ENCODE measurements around the gene PYGB. TPM values are rescaled to one million over a fixed set of nuclear protein-coding genes. Genes with fewer than 3 reads are reported as not detected.

PYGB gene
- total and polyA plus RNA-seq, 7 donors: 4.9 to 22.3 (median 9.5) TPM

GRCh38 chr20:25249198-25249931 is 1.5 kb downstream of the PYGB start:
- Histone ChIP-seq H3K4me1 (peaks cover 23% of the 10 kb centered on the region), H3K27ac (no peak overlapping the region), H3K9me3 (no peaks in the 10 kb centered on the region), H3K4me3 (peak overlapping the region; percentile 75), H3K27me3 (ENCODE audit: insufficient read depth in 3 of 3, low read length in 2 of 3) (no peaks in the 10 kb centered on the region), H3K36me3 (ENCODE audit: insufficient read depth in 1 of 2, low read depth in 1 of 2) (no peaks in the 10 kb centered on the region)
- 60 to 66% (median 60%) methylated on average over 9 of the region's 9 CpGs for WGBS, 3 donors
- TF ChIP-seq, protein P1, sequence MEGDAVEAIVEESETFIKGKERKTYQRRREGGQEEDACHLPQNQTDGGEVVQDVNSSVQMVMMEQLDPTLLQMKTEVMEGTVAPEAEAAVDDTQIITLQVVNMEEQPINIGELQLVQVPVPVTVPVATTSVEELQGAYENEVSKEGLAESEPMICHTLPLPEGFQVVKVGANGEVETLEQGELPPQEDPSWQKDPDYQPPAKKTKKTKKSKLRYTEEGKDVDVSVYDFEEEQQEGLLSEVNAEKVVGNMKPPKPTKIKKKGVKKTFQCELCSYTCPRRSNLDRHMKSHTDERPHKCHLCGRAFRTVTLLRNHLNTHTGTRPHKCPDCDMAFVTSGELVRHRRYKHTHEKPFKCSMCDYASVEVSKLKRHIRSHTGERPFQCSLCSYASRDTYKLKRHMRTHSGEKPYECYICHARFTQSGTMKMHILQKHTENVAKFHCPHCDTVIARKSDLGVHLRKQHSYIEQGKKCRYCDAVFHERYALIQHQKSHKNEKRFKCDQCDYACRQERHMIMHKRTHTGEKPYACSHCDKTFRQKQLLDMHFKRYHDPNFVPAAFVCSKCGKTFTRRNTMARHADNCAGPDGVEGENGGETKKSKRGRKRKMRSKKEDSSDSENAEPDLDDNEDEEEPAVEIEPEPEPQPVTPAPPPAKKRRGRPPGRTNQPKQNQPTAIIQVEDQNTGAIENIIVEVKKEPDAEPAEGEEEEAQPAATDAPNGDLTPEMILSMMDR (IDR thresholded peaks at IDR 0.05): no peak
- intact Hi-C loops (cut with DNase I): loop anchor here (5.0 kb wide), 1 partner anchor 52 kb away; the partner anchor contains the start of gene ENTPD6 (in 2 of the 2)
- DNase-seq: no peak
- ATAC-seq: no peak

DNA sequence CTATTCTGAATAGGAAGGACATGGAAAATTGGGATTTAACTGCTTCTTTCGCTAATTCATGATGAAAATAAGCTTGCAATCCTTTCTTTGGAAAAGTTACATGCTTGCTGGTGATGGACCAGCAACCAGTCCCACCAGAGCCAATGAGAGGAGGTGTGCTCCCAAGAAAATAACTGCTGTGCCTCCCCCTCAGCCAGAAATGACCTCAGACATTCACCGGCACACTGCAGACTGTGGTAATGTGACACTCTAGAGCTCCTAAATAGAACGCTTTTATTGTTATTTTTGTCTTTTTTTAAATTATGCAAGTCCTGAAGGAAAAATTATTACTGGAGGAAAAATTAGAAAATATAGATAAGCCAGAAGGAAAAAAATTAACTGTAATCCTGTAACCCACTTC is 2.6 kb downstream of the PYGB start:
- H3K4me1 ChIP-seq: peaks cover 28% of the 10 kb centered on the region
- DNase-seq: no peak
- TF ChIP-seq, protein P1 (IDR thresholded peaks at IDR 0.05): no peak
- no peak overlapping the region for H3K27ac ChIP-seq
- intact Hi-C loops (cut with DNase I): loop anchor here in 1 of 2 donors (10.0 kb wide), 1 partner anchor 444 kb away; the partner anchor contains the start of gene ZNF337
- no peaks in the 10 kb centered on the region for H3K27me3 ChIP-seq (ENCODE audit: insufficient read depth in 3 of 3, low read length in 2 of 3)
- 63 to 85% (median 65%) methylated on average over 3 of the region's 3 CpGs for WGBS, 3 donors
- H3K36me3 ChIP-seq (ENCODE audit: insufficient read depth in 1 of 2, low read depth in 1 of 2): no peaks in the 10 kb centered on the region
- no peak overlapping the region for H3K4me3 ChIP-seq
- no peak for ATAC-seq
- H3K9me3 ChIP-seq: no peaks in the 10 kb centered on the region

DNA sequence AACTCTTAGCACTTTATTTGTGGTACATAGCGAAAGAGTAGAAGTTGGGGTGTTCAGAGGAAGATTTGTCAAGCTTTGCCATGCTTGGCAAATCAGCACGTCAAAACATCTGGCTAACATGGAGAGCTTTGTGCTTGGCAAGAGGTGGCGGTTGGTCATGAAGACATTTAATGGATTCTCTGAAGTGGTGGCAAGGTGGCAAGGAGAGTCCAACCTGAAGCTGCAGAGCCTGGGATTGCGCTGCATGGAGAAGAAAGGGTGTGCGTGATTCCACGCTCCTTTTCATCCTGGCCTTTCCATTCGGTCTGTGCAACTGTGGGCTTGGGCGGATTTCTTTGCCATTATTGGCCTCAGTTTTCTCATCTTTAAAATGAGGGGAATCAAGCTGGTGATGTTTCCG is 3.1 kb downstream of the PYGB start:
- 81 to 91% (median 88%) methylated on average over 9 of the region's 9 CpGs for WGBS, 3 donors
- Histone ChIP-seq H3K9me3 (no peaks in the 10 kb centered on the region), H3K27ac (no peak overlapping the region), H3K36me3 (ENCODE audit: insufficient read depth in 1 of 2, low read depth in 1 of 2) (no peaks in the 10 kb centered on the region), H3K4me1 (peaks cover 33% of the 10 kb centered on the region), H3K27me3 (ENCODE audit: insufficient read depth in 3 of 3, low read length in 2 of 3) (no peaks in the 10 kb centered on the region), H3K4me3 (no peak overlapping the region)
- ATAC-seq: no peak
- intact Hi-C loops (cut with DNase I): loop anchor here in 1 of 2 donors (10.0 kb wide), 1 partner anchor 444 kb away; the partner anchor contains the start of gene ZNF337
- TF ChIP-seq, protein P1 (IDR thresholded peaks at IDR 0.05): no peak
- no peak for DNase-seq

- WGBS, 3 donors: 70 to 85% (median 74%) methylated on average over 4 of the region's 4 CpGs
- Histone ChIP-seq H3K27ac (no peak overlapping the region), H3K27me3 (ENCODE audit: insufficient read depth in 3 of 3, low read length in 2 of 3) (no peaks in the 10 kb centered on the region), H3K9me3 (no peaks in the 10 kb centered on the region), H3K36me3 (ENCODE audit: insufficient read depth in 1 of 2, low read depth in 1 of 2) (no peaks in the 10 kb centered on the region), H3K4me1 (peaks cover 39% of the 10 kb centered on the region), H3K4me3 (no peak overlapping the region)
- intact Hi-C loops (cut with DNase I): loop anchor here in 1 of 2 donors (10.0 kb wide), 1 partner anchor 443 kb away; the partner anchor contains the start of gene ZNF337
- DNase-seq (no peak), ATAC-seq (no peak)
- TF ChIP-seq, protein P1 (IDR thresholded peaks at IDR 0.05): no peak
Observed at GRCh38 chr20:25251558-25251957, 3.7 kb downstream of the PYGB start.

Data from psoas muscle (tissue), 8 donors.